Liver (tissue), 3 donors: Measurements from ENCODE around the gene PSMG4.

Source experiments
- EGR1 ChIP-seq, 2 donors: IDR thresholded peaks; 2 replicates each; pipeline ENCODE4 v1.6.1; 2016 to 2018; ENCODE audit warnings: antibody characterized with exemption in 2 of 2, low read depth in 2 of 2
- FOXA1 ChIP-seq: IDR thresholded peaks from 2 replicates; pipeline ENCODE4 v1.6.1; 2016; ENCODE audit warnings: antibody characterized with exemption
- GABPA ChIP-seq, 2 donors: IDR thresholded peaks in 1 of 2; conservative IDR thresholded peaks in 1 of 2; 2 replicates each; pipeline ENCODE4 v1.6.1; 2016; ENCODE audit warnings: antibody characterized with exemption in 2 of 2, mild to moderate bottlenecking in 1 of 2, moderate library complexity in 1 of 2
- RAD21 ChIP-seq, 2 donors: IDR thresholded peaks; 2 replicates each; pipeline ENCODE4 v1.6.1; 2016; ENCODE audit warnings: antibody characterized with exemption in 2 of 2, mild to moderate bottlenecking in 2 of 2
- YY1 ChIP-seq: IDR thresholded peaks from 2 replicates; pipeline ENCODE4 v1.6.1; 2016; ENCODE audit warnings: antibody characterized with exemption, mild to moderate bottlenecking
- TF ChIP-seq, protein P1 (sequence below): fragments of 150-350 bp; IDR thresholded peaks from 2 replicates; pipeline ENCODE4 v1.5.1; 2017; ENCODE audit warnings: improper control_type of control experiment, low read depth, low read length; ENCODE audit not compliant: missing input control
- TF ChIP-seq, protein P2 (sequence below): IDR thresholded peaks from 2 replicates; pipeline ENCODE4 v1.6.1; 2016; ENCODE audit warnings: antibody characterized with exemption
- donor health status: healthy.
- donor health status: healthy.

DNA sequence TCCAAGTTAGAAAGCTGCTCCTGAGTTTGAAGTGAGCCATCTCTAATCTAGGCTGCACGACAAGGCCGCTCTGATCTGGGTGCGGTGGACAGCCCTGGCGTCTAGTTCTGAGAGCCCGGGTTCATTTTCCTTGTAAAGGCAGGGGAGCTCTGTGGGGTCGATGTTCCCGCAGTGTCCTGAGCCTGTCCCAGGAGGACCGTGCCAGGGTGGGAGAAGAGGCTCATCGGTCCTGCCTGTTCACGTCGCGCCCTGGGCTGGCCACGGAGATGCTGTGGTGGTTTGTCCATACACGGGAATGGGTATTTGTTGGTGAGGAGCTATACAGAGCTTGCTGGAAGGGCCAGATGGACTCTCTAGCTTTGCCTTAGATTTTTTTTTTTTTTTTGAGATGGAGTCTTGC, 27.0 kb downstream of the PSMG4 start:
- TF ChIP-seq GABPA (IDR thresholded peaks at IDR 0.05 in 1 of 2, conservative IDR thresholded peaks at IDR 0.05 in 1 of 2) (no peak), FOXA1 (no peak), EGR1 (IDR thresholded peaks at IDR 0.05; ENCODE audit: low read depth in 2 of 2) (no peak), YY1 (no peak), RAD21 (IDR thresholded peaks at IDR 0.05) (no peak)
- TF ChIP-seq, protein P1, sequence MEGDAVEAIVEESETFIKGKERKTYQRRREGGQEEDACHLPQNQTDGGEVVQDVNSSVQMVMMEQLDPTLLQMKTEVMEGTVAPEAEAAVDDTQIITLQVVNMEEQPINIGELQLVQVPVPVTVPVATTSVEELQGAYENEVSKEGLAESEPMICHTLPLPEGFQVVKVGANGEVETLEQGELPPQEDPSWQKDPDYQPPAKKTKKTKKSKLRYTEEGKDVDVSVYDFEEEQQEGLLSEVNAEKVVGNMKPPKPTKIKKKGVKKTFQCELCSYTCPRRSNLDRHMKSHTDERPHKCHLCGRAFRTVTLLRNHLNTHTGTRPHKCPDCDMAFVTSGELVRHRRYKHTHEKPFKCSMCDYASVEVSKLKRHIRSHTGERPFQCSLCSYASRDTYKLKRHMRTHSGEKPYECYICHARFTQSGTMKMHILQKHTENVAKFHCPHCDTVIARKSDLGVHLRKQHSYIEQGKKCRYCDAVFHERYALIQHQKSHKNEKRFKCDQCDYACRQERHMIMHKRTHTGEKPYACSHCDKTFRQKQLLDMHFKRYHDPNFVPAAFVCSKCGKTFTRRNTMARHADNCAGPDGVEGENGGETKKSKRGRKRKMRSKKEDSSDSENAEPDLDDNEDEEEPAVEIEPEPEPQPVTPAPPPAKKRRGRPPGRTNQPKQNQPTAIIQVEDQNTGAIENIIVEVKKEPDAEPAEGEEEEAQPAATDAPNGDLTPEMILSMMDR = no peak
- TF ChIP-seq, protein P2, sequence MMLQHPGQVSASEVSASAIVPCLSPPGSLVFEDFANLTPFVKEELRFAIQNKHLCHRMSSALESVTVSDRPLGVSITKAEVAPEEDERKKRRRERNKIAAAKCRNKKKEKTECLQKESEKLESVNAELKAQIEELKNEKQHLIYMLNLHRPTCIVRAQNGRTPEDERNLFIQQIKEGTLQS = no peak
